IPS-NIHi7 (cell line): ENCODE results near the gene ZNF654.
"Not testable (repeated sequence)": the region's sequence is repeated elsewhere in the genome, so short reads cannot be mapped to it uniquely, and the experiment has no call there.

Source experiments
- DNase-seq: peaks from one replicate; pipeline ENCODE4 v3.0.0; 2012; ENCODE audit warnings: mixed read lengths; ENCODE audit errors: extremely low spot score

Gene ZNF654

DNA sequence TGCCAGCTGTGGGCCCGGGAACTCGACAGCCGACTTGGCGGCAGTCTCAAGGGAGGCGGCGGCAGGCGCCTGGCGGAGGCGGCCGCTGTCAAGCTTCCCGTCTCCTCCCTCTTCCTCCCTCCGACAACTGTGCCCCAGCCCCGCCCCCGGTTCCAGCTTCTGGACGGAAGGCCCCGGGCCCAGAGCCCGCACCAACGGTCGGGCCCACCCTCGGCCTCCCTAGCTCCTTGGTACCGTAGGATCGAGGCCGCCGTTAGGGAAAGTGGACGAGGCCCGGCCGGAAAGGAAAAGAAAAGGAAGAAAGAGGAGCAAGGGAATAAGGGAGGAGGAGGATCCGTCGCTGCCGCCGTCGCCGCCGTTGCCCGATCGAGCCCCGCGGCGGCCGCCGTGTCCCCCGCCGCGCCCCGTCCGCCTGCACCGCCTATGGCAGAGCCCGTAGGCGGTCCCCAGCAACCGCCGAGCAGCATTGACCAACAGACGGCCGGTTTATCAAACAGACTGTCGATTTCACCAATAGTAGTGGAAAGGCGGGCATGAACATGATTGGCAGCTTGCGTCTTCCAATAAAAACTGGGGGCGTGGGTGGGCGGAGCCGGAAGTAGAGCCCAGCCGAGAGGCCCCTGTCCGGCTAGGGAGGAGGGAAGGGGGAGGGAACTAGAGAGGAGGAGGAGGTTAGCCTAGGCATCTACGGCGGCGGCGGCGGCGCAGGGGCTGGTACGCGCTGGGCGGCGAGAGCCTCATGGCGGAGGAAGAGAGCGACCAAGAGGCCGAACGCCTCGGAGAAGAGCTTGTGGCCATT, at the start of gene ZNF654, which contains the start of gene CGGBP1:
Gene ZNF654 (plus strand): TSS at position 675 of the 799 bp plus-strand sequence. CDS start 65 bp downstream, at position 740.
Gene CGGBP1 (minus strand): TSS at position 425 of the 799 bp plus-strand sequence. CDS start 3,029 bp downstream, outside the sequence.
- peak; percentile 90 for DNase-seq

DNA sequence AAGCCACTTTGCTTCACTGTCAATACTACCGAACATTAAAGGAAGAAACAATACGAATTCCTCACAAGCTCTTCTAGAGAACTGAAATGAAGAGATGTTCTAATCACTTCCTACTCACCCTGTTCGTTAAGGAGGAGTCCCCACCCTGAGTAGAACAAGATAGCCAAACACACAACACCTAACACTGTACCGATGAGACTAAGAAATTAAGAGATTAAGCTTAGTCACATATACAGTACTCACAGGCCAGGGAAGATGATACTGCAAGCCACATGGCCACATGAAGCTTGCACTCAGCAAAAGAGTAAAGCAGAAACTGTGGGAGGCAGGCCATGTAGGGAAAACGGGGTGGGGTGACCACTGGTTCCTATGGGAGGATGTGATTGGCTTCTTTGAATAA, 48.2 kb upstream of the ZNF654 start:
- DNase-seq = no peak

DNA sequence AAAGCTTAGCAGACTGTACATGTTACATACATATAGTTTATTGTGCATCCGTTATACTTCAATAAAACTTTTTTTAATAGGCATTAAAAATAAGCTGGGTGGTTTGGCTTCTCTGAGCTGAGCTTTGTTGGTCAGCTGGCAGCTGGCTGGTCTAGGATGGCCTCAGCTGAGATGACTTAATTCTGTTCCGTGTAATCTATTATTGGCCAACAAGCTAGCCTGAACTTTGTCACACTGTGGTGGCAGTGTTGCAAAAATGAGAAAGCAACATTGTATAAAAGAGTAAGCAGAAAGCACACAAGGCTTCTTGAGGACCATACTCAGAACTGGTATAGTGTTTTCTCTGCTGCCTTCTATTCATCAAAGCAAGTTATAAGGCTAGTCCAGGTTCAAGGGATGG, 45.5 kb upstream of the ZNF654 start:
- DNase-seq = no peak

DNA sequence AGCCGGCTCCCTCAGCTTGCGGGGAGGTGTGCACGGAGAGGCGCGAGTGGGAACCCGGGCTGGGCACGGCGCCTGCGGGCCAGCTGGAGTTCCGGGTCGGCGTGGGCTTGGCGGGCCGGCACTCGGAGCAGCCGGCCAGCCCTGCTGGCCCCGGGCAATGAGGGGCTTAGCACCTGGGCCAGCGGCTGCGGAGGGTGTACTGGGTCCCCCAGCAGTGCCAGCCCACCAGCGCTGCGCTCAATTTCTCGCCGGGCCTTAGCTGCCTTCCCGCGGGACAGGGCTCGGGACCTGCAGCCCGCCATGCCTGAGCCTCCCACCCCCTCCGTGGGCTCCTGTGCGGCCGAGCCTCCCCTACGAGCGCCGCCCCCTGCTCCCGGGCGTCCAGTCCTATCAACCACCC, 43.4 kb upstream of the ZNF654 start:
- DNase-seq = not testable (repeated sequence)

DNA sequence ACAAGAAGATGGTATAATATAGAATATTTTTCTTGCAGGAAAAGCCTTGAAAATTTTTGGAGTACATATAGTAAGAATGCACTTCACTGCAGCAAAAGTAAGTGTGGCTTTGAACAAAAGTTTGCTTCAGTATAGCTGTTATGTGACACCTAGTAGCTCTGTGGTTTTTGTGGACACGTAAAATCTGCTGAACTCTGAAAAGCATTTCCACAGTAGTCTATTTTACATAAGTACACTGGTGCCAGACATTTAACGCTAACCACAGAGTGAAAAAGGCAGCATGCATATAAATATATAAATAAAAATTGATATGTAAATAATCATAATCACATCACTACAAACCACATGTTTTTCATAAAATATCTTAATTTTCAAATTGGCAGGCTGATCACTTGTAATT, 40.0 kb upstream of the ZNF654 start:
- DNase-seq = no peak

DNA sequence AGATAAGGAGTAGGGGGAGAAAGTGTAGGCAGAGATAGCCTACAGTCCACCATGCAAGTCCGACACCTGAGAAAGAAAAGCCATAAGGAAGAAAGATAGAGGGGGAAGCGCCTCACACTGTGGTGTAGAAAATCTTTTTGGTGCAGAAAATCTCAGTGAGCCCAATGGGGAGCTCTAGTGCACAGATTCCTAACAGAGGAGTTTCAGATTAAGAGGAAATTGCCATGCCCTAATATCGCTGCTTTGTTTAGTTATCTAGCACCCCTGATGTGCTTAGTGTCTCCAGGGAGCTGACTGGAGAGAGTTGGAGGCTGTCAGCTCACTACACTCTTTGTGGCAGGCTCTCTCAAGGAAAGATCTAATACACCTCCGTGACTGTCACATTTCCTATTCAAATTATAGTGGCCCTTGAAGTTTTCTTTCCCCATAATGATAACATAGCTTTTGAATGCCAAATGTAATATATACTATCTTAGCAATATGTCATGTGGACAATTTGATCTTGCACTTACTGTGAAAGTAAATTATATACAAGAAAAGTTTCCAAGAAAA, 34.0 kb upstream of the ZNF654 start:
- no peak for DNase-seq

DNA sequence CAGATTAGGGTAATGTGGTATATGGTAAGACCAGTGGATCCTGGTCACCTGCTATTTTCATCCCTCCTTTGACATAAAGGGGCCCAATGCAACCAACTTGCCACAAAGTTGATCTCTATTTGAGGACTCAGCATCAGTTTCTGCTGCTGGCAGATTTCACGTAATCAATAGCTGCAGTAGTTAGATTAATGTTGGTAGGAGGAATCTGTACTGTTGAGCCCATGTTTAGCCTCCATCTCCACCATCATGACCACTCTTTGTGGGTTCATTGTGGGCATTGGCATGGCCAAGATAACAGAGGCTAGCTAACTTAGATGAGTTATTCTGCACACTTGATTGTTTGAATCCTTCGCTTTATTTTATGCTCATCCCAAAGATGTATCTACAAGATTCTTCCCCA, 30.2 kb upstream of the ZNF654 start:
- DNase-seq = no peak

DNA sequence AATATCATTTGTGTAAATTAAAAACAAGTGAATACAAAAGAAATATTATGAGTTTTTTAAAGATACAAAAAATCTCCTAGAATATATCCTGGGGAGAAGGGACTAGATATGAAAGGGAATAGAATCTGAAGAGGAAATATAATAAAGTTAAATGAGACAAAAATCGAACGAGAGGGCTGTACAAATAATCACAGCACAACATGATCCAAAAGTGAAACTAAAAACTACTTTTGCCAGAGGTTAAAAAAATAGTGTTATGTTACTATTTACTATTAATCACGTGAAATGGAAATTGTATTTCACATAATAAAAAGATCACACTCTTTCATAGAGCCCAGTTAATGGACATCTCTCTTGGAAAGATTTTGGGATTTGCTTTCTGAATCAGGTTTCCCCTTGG, 28.8 kb upstream of the ZNF654 start:
- DNase-seq = no peak

DNA sequence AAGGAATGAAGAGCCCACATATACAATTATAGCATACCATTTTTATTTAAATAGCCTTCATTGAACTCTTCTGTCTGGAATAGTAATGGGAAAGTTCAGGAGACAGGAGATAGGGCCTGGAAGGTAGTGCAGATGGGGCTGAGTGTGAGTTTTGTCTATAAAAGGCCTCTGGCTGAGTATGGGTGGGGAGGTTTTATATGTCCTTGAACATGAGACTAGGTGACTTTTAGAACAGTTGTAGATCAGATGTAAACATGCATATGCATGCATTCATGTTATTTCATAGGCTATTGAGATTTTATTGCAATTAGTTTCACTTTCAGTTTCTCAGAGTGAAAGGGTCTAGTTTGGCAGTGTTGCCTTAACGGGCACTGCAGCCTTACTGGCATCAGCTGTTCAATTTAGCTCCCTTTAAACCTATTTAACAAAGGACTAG, 27.4 kb upstream of the ZNF654 start:
- no peak for DNase-seq

DNA sequence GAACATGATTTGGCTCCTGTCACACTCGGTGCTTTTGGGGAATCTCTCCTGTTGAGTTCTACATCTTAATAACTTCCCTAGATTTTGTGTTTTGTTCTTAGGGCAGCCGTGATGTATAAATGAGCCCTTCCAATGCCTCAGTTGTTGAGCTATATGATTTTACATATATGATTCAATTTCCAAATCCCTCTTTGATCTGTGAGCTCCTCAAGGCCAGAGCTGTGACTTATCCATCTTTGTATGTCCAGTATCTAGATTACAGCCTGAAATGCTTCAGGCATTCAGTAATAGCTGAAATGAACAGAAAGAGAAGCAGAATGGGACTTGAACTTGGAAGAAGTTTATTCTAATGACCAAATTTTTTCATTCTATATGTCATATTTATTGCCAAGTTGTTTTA, 26.8 kb upstream of the ZNF654 start:
- DNase-seq = no peak

DNA sequence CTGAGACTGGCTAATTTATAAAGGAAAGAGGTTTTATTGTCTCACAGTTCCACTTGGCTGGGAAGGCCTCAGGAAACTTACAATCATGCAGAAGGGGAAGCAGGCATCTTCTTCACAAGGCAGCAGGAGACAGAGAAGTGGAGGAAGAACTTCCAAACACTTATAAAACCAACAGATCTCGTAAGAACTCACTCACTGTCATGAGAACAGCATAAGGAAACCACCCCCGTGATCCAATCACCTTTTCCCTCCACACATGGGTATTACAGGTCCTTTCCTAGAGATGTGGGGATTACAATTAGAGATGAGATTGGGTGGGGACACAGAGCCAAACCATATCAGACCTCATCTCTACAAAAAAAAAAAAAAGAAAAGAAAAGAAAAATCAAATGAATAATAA, 26.0 kb upstream of the ZNF654 start:
- no peak for DNase-seq

DNA sequence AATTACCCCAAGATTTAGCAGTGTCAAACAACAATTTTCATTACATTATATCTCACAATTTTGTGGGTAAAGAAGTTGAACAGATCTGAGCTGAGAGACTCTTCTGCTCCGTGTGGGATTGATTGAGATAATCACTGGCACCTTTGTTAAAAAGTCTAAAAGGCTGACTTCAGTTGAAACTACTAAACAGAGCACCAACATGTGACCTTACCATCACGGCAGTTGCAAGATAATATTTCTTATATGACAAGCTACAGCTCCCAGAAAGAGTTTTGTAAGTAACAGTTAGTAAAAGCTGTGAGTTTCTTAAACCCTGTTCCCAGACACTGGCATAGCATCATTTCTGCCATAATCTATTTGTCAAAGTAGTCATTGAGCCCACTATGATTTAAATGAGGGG, 25.2 kb upstream of the ZNF654 start:
- DNase-seq = no peak

DNA sequence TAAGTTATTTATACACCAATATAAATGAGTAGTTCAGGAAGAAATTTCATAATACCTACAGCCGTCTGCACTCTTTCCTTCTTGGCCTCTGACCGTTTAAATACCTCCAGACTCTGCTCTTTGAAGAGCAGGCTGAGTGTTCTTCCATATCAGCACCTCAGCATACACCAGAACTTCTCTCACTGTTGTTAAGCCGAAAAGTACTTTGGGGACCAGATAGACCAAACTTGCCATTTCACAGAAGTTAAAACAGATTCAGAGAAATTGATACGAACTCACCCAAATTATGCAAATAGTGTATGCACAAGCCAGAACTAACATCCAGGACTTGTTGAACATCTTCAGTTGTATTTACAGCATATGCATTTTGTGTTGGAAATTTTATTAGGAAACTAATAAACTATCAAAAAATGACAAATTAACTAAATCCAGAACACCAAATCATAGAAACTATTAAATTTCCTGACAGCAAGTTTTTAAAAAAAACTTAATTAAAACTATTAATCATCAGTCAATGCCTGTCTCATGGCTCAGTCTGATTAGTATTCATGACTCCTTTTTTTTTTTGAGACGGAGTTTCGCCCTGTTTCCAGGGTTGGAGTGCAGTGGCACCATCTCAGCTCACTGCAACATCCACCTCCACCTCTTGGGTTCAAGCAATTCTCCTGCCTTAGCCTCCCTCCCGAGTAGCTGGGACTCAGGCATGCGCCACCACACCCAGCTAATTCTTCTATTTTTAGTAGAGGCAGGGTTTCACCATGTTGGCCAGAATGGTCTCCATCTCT, 24.4 kb upstream of the ZNF654 start:
- no peak for DNase-seq

DNA sequence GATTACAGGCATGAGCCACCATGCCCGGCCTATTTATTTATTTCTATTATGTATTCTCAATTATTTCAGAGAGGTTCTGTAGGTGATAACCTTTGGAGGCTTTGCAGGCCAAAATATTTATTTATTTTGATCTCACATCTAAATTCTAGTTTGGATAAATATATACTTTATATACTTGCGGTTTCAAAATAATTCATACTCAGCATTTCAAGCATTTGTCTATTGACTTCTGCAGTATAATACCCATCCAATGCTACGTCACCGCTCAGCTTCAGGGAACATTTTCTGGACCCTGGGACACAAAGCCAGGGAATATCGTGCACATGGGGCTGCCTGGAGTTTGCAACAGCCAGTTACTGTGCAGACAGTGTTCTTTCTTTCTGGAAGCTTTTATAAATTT, 22.8 kb upstream of the ZNF654 start:
- DNase-seq = no peak

DNA sequence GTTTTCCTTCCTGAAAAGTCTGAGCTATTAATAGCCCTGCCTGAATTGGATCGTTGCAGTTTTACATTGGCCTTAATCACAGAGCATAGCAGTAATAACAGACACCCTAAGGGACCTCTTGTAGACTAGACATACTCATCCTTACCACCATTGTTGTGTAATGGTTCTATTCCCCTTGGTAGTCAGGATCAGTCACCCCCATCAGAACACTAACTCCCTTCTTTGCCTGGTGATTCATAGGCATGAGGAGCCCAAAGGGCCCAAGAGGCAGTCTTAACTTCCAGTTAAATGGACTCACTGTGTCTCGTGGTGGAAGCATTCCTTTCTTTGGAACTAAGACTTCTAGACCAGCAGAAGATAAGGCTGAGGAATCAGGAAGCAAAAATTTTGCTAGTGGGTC, 20.5 kb upstream of the ZNF654 start:
- DNase-seq = no peak

DNA sequence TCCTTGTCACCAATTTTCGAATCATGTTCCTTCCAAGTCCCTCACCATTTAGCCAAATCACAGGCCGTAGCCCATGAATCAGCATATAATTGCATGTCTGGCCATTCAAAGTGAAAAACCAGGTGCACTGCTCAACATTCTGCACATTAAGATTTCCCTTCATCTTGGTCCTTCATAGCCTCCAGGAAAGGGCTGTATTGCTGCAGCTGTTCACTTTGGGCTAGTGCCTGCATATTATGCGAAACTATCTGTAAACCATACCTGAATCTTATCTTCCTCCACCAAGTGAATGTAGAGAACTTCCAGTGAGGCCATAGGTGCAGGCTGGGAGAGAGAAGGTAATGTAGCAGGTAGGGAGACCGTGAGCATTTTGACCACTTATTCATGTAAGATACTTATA, 18.5 kb upstream of the ZNF654 start:
- no peak for DNase-seq

DNA sequence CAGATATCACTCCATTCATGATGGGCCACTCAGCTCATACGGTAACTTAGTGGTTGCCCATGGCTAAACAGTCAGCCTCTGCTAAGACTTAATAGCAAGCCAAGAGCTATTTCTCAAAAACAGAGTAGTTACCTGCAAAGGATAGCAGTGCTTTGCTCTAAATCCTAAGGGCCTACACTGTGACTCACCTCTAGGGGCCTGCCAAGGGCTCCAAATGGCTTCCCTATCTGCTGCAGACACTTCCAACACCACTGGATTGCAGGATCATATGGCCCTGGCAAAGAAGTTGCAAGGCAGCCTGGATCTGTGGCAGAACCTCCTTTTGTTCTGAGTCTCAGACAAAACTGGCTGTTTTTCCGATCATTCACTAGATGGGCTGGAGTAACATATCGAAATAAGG, 18.1 kb upstream of the ZNF654 start:
- DNase-seq = peak; percentile 18

DNA sequence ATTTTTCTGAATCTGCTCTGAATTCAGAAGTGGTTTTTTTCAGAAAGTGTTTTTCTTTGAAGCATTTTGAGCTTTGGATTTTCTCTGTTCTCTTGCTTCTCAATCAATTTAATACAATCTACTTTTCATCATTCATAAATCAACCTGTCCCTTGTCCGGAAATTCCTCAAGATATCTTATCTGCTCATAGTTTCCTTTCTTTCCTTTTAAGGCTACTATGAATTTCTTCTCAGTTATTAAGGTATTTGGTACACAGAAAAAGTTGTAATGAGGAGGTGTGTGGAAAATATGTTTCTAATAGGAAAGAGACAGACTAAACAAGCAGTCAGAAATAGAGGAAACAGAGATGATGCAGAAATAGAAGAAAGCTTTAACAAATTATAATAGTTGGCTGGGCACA, 14.6 kb upstream of the ZNF654 start:
- DNase-seq = no peak

DNA sequence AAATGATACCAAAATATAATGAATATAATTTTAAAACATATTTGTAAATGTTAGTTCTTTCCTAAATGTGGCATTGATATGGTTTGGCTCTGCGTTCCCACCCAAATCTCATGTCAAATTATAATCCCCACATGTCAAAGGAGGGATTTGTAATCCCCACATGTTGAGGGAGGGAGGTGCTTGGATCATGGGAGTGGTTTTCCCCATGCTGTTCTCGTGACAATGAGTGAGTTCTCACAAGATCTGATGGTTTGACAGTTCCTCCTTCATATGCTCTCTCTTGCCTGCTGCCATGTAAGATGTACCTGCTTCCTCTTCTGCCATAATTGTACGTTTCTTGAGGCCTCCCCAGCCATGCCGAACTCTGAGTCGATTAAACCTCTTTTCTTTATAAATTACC, 12.3 kb upstream of the ZNF654 start:
- DNase-seq = no peak

DNA sequence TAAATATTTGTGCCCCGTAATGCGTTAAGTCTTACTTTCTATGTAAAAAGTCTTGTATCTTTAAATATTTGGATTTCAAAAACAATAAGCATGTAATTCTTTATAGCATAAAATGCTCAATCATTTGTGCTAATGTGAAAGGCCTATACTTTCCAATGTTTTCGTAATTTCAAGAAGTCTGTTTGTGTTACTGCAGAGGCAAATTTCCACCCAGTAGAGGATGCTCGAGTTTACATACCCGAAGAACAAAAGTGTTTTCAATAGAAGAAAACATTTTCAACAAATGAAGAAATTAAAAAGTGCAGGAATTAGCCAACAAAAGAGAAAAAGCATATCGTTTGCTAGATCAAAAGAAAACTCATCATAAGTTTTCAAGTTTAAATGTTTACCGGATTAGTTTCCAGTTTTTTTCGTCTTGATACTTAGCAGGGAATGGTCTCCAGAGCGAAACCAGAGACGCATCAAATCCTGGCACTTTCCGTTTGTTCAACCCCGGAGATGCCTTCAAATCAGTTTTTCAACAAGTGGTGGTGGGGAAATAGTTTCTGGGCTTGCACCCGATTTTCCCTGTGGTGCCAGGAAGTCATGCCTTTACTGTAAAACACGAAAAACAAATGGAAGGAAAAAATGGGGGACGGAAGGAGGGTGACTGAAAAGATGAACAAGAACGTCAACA, 1.3 kb upstream of the ZNF654 start:
- no peak for DNase-seq

DNA sequence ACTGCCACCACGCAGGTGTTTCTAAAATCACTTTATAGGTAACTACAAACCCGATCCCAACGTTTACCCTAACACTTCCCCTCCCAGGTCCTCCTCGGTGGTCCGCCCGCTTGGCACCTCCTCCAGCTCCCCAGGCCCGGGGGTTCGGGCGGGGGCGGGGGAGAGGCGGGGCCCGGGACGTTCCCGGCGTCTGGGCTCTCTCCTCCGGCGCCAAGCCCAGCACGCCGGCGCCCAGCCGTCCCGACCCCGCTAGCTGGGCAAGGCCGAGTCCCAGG, 812 bp upstream of the ZNF654 start:
- DNase-seq = peak; percentile 68

DNA sequence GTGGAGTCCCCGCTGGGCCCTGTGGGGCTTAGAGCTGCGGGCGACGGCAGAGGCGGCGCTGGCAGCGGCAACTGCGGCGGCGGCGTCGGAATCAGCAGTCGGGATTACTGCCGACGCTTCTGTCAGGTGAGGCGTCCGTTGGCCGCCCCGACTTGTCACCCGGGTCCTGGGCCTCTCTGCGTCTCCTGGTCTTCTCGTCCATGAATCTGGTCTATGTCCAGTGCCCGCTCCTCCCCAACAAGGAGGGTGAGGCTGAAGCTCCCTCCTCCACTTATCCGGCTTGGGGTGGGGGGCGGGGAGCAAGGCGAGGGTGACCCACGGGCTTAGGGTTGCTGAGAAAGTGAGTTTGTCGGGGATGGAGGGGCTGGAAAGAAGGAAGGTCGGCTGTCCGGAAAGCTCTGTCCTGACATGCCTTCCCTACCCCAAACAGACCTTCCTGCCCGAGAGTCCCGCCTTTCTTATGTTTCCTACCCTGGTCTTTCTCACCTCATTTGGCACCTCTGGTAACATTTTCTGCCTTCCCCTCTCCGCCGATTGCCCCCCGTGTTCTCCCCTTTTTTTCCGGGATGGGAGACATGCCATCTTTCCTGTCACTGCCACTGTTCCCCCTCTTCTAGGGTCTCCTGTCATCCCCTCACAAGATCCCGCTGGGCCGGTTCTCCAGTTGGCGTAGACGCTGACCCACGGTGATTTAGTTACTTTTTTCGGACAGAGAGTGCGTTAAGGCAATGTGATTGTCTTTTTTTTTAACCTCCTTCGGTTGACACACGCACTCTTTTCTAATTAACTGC, 520 bp downstream of the ZNF654 start:
- DNase-seq = peak; percentile 23
